Esophagus squamous epithelium (tissue), 4 donors: ENCODE results near the gene SIRPA. TPM values are rescaled to one million over a fixed set of nuclear protein-coding genes. Genes with fewer than 3 reads are reported as not detected.

ENCODE experiments used
- total RNA-seq, 4 donors: library from RNA; depleted of rRNA; stranded (reverse); fragments of >200 nt; gene quantifications; one replicate each; pipeline ENCODE4 v1.1.0, GENCODE V29; 2016

The SIRPA gene
- total RNA-seq, 4 donors from 2014 or later, result 9.3 to 23.4 (median 20.1) TPM

Other genes starting within 250 kb of the SIRPA start
- 1 to 10 TPM in 3 of 4 donors, not detected in 1; 1.1 to 1.7 (median 1.5) TPM for gene SIRPG, start 237.6 kb upstream of the SIRPA start, total RNA-seq
- gene PDYN, start 98.7 kb downstream of the SIRPA start, total RNA-seq, result not detected
- 10 to 100 TPM; 20.8 to 31.1 (median 26.1) TPM for gene STK35, start 206.4 kb downstream of the SIRPA start, total RNA-seq